ENCODE data around the gene PPP2R5A.

DNA sequence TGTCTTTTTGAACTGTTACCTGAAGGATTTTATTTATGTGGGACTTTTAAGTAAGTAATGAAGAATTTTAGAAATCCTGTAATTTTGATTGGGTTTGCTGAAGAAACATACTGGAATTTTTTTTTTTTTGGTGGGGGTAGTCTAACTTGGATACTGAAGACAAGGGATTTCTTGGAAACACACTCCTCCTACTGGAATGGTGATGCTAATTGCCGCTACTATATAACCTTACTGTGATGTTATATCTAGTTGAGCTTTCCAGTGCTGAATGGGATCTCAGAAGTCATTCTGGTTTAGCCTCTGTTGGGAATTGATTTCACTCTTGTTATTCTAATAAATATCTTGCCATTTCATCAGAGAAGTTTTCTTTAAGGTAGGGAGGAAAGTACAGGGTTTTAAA, 8.4 kb downstream of the PPP2R5A start:
- TF ChIP-seq, protein P1, sequence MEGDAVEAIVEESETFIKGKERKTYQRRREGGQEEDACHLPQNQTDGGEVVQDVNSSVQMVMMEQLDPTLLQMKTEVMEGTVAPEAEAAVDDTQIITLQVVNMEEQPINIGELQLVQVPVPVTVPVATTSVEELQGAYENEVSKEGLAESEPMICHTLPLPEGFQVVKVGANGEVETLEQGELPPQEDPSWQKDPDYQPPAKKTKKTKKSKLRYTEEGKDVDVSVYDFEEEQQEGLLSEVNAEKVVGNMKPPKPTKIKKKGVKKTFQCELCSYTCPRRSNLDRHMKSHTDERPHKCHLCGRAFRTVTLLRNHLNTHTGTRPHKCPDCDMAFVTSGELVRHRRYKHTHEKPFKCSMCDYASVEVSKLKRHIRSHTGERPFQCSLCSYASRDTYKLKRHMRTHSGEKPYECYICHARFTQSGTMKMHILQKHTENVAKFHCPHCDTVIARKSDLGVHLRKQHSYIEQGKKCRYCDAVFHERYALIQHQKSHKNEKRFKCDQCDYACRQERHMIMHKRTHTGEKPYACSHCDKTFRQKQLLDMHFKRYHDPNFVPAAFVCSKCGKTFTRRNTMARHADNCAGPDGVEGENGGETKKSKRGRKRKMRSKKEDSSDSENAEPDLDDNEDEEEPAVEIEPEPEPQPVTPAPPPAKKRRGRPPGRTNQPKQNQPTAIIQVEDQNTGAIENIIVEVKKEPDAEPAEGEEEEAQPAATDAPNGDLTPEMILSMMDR (IDR thresholded peaks at IDR 0.05 in 8 of 11, conservative IDR thresholded peaks at IDR 0.05 in 3 of 11): peak in 2 of 11 experiments; percentile 8 to 20
- TF ChIP-seq POLR2A (IDR thresholded peaks at IDR 0.05): no peak
- TF ChIP-seq POLR2AphosphoS5 (IDR thresholded peaks at IDR 0.05): no peak

All from spleen (tissue), 7 donors.